ENCODE data around the gene ING2.

The ING2 gene

GRCh38 chr4:183515411-183515810 lies 10.6 kb downstream of the ING2 start:
- H3K4me3 ChIP-seq (replicated peaks; ENCODE audit: low read depth, low read length) = no peak overlapping the region
- TF ChIP-seq, protein P1, sequence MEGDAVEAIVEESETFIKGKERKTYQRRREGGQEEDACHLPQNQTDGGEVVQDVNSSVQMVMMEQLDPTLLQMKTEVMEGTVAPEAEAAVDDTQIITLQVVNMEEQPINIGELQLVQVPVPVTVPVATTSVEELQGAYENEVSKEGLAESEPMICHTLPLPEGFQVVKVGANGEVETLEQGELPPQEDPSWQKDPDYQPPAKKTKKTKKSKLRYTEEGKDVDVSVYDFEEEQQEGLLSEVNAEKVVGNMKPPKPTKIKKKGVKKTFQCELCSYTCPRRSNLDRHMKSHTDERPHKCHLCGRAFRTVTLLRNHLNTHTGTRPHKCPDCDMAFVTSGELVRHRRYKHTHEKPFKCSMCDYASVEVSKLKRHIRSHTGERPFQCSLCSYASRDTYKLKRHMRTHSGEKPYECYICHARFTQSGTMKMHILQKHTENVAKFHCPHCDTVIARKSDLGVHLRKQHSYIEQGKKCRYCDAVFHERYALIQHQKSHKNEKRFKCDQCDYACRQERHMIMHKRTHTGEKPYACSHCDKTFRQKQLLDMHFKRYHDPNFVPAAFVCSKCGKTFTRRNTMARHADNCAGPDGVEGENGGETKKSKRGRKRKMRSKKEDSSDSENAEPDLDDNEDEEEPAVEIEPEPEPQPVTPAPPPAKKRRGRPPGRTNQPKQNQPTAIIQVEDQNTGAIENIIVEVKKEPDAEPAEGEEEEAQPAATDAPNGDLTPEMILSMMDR (IDR thresholded peaks at IDR 0.05; ENCODE audit: low read length, missing control alignments) = no peak
- no peak for DNase-seq (ENCODE audit: low read depth)

DNA sequence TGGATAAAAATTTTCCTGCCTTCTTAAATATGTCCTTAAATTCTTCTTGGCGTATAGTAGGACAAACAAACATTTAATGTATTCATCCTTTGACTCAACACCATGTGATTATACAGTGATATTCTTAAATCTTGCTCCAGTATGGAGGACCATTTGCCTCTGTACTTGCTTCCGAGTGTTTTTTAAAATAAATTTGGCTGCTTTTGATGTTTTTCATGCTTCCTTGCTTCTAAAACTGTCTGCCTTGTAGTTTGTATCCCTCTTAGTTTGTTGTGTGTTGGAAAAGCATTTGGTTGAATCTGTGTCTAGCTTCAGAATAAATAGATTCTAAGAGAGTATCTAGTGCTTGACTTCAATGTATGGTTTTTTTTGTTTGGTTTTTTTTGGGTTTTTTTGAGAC lies 12.3 kb downstream of the ING2 start:
- TF ChIP-seq, protein P1 (IDR thresholded peaks at IDR 0.05; ENCODE audit: low read length, missing control alignments) = no peak
- DNase-seq (ENCODE audit: low read depth) = no peak
- no peak overlapping the region for H3K4me3 ChIP-seq (replicated peaks; ENCODE audit: low read depth, low read length)

- H3K4me3 ChIP-seq (replicated peaks; ENCODE audit: low read depth, low read length) = no peak overlapping the region
- DNase-seq (ENCODE audit: low read depth) = no peak
- TF ChIP-seq, protein P1 (IDR thresholded peaks at IDR 0.05; ENCODE audit: low read length, missing control alignments) = no peak
Measured at GRCh38 chr4:183517781-183518180, 12.9 kb downstream of the ING2 start.

- no peak overlapping the region for H3K4me3 ChIP-seq (replicated peaks; ENCODE audit: low read depth, low read length)
- no peak for DNase-seq (ENCODE audit: low read depth)
- TF ChIP-seq, protein P1 (IDR thresholded peaks at IDR 0.05; ENCODE audit: low read length, missing control alignments) = no peak
Measured at GRCh38 chr4:183522821-183523220, 18.0 kb downstream of the ING2 start.

GRCh38 chr4:183527326-183527725 lies 22.5 kb downstream of the ING2 start:
- TF ChIP-seq, protein P1 (IDR thresholded peaks at IDR 0.05; ENCODE audit: low read length, missing control alignments) = no peak
- no peak for DNase-seq (ENCODE audit: low read depth)
- no peak overlapping the region for H3K4me3 ChIP-seq (replicated peaks; ENCODE audit: low read depth, low read length)

DNA sequence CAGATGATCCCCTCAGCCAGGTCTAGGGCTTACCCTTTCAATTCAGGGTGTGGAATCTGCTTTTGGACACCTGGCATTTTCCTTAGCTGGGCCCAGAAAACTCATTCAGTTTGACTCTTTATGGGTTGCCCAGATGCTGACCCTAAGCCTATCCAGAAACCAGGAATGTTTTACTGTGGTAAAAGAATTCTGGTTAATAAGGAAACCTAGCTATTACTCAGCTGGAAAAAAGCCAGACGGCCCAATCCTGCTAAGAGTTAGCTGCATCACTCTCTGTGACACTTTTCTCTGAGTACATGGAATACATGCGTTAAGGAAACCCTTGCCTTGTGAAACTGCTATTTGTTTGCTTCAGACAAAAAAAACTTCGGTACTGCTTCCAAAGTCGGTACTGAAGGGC lies 28.0 kb downstream of the ING2 start:
- TF ChIP-seq, protein P1 (IDR thresholded peaks at IDR 0.05; ENCODE audit: low read length, missing control alignments) = no peak
- DNase-seq (ENCODE audit: low read depth) = peak; percentile 31
- H3K4me3 ChIP-seq (replicated peaks; ENCODE audit: low read depth, low read length) = no peak overlapping the region

DNA sequence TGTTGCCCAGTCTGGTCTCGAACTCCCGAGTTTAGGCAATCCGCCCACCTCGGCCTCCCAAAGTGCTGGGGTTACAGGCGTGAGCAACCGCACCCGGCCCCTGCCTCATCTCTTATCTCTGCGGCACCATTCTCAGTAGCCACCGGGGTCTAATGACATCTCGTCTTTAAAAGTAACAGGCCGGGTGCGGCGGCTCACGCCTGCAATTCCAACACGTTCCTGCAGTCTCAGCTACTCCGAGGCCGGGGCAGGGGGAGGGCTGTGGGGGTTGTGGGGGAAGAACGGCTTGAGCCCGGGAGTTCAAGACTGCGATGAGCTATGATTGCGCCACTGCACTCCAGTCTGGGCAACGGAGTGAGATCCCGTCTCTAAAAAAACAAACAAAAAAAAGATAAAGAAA lies 28.8 kb downstream of the ING2 start:
- H3K4me3 ChIP-seq (replicated peaks; ENCODE audit: low read depth, low read length) = no peak overlapping the region
- DNase-seq (ENCODE audit: low read depth) = no peak
- TF ChIP-seq, protein P1 (IDR thresholded peaks at IDR 0.05; ENCODE audit: low read length, missing control alignments) = no peak
